ENCODE measurements around the gene PLEKHJ1.

PLEKHJ1 gene

DNA sequence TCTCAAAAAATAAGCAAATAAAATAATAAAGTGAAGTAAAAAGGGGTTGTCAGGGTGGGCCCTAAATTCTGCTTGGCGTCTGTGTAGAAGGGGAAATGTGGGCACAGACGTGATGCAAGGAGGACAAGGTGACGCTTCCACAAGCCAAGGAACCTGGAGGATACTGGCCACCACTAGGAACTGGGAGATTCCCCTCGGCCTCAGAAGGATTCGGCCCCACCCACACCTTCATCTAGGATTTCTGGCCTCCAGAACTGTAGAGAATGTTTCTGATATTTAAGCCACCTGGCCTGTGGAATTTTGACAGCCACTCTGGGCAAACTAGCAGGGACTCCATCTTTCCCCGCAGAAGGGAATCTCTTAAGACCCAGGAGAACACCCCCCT is 1.1 kb downstream of the PLEKHJ1 start:
- no peak for DNase-seq

DNA sequence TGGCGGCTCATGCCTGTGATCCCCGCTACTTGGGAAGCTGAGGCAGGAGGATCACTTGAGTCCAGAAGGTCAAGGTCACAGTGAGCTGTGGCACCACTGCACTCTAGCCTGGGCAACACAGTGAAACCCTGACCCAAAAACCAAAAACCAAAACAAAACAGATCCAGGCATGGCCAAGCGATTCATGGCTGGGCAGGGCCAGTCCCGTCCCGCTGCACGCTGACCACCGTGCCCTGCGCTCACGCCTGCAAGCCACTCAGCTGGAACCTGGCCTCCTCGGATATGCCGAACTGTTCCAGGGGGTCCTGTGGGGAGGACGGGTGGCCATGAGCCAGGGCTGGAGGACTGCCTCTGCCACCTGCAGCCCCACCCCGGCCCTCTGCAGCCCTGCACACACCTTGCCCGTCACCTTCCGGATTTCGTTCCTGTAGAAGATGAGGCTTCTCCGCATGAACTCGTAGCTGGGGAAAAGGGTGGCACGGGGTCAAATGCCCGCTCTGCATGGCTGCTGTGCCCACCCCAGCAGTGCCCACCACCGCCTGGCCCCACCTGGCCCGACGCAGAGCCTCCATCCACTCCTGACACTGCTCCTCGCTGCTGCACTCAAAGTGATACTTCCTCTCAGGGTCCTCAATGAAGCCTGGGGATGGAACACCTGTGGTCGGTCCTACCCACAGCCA is 2.4 kb downstream of the PLEKHJ1 start:
- DNase-seq = no peak

DNA sequence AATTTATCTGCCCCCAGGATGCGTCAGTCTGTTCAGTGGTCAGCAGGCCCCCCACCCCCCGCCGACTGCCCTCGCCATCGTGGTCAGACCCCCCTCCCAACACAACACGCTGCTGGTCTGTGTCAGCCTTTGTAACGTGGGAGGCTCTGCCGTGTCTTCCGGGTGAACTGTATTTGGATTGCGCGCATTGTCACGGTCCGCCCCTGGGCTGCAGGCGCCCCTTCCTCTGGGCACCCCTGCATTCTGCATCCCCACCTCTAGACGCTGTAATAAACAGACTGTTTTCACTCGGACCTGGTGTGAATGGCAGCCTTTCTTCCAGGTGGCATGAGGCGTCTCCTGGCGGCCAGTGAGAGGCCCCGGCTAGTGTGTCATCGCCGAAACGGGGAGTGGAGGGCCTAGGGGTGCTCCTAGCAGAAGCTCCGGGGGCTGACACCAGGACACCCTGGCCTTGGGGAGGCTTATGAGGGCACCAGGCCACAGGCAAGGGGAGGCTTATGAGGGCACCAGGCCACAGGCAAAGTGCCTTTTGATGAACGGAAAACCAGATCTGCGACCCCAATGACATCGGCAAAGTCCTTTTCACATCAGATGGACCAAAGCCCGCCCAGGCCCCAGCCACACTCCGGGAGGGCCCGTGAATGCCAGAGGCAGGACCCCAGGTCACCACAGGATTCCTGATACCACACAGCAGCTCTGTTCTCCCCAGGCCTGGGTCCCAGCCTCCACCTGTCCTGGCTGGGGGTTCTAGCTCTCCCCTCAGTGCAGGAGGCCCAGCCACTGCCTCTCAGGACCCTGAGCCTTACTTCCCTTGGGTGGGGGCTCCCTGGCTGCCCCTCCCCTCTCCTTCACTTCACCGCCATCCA is 3.6 kb downstream of the PLEKHJ1 start:
- DNase-seq = no peak

DNA sequence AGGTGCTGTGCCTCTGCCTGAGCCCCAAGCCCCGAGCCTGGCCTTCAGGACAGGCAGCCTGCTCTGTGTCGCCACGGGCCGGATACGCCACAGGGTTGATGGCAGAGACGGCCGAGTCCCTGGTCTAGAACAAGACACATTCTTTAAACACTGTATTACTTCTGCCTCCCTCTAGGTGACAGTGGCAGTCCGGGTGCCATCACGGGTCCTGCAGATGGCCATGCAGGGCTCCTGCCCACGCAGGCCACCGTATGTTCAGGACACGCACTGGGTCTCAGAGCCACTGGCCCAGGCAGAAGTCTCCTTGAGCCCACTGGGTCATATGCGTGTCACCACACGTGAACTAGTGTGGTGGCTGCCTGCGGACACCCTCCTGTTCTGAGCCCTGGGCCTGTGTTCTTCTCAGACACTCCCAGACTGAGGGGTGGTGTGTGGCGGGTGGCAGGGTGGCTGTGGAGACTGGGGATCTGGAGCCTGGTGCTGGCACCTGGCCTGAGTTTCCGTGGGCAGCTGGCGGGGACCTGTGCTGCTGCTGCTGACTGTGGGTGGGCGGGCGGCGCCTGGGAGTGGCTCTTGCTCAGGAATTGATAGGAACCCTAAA is 4.4 kb downstream of the PLEKHJ1 start:
- DNase-seq = no peak

DNA sequence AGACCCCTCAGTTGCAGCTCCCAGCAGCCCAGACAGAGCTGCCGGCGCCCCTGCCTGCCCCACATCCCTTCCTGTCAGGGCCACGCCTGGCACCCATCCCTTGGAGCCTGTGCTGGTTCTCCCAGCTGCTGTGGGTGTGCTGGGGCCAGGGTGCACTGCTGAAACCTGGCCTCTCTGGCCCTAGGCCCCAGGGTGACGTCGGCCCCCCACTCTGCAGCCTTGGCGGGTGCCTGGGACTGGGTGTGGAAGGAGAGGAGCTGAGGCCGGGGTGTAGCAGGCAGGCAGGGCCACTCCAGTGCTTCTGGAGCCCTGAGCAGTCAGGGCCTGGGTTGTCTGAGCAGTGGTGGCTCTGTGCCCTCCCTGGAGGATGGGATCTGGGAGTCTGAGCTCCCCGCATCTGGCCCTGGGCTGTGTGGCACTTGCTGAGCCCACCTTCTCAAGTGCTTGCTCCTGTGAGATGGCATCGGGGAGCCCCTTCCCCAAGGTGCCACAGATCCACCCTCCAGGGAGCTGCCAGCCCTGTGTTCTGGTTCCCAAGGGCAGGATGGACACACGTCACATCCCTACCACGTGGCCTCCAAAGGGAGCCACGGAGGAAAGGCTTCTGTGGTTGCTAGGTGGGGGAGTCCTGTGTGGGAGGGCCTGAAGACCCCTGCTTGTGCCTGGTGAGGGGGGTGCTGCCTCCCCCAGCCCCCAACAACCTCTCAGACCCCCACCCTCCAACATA is 5.2 kb downstream of the PLEKHJ1 start:
- DNase-seq = no peak

DNA sequence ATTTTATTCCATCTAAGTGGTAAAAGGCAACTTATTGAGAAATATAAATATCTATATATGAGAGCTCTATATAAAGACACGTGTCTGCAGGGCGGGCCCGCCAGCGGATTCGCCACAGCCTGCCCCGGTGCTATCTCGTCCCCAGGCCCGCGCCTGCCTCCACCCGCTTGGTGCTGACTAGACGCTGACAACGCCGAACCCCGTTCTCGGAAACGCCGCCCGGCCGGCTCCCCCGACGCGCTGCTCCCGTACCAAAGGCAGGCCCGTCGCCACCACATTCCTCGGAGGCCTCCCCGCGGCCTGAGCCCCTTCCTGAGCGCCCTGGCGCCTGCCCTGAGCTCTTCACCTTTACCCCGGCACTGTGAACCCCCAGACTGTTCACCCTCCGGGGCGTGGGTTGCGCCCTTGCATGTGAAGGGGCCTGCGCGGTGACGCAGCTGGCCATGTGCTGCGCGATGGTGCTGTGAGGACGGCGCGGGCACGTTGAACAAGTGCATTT is 6.0 kb downstream of the PLEKHJ1 start:
- DNase-seq = no peak

DNA sequence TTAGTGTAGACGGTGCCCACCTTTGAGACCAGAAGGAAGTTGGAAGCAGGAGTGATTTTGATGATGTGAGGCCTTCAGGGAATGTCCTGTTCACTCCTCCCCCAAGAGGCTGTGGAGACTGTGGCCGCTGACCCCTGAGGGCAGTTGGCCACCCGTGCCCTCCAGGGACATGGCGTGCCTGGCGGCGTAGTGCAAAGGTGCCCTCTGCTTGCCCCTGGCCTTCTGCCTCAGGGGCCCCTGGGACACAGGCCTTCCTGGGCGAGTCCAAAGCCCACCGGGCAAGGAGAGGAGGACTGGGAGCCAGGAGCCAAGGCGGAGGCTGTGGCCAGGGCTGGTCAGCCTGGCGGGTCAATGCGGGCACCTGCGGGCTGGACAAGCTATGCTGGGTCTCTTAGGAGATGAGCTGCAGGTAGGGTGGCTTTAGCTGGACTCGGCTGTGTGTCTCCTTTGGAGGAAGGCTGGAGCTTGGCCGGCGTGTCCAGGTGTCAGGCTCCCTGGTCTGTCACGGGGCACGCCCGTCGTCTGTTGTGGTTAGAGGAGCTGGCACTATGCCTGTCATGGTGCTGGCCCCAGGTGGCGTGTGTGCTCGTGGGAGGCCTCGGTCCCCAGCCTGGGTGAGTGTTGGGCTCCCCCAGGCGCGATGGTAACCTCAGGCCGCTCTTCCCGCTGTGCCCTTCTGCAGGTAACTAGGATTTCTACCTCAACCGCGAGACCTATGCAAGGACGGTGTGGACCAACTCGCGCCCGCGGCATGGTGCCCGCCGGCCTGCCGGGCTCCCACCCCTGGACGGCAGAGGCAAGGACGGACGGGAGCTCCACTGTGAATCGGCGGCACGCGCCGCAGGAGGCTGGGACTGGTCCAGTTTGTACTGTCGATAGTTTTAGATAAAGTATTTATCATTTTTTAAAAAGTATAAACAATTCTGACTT is 6.8 kb downstream of the PLEKHJ1 start:
- DNase-seq = no peak

DNA sequence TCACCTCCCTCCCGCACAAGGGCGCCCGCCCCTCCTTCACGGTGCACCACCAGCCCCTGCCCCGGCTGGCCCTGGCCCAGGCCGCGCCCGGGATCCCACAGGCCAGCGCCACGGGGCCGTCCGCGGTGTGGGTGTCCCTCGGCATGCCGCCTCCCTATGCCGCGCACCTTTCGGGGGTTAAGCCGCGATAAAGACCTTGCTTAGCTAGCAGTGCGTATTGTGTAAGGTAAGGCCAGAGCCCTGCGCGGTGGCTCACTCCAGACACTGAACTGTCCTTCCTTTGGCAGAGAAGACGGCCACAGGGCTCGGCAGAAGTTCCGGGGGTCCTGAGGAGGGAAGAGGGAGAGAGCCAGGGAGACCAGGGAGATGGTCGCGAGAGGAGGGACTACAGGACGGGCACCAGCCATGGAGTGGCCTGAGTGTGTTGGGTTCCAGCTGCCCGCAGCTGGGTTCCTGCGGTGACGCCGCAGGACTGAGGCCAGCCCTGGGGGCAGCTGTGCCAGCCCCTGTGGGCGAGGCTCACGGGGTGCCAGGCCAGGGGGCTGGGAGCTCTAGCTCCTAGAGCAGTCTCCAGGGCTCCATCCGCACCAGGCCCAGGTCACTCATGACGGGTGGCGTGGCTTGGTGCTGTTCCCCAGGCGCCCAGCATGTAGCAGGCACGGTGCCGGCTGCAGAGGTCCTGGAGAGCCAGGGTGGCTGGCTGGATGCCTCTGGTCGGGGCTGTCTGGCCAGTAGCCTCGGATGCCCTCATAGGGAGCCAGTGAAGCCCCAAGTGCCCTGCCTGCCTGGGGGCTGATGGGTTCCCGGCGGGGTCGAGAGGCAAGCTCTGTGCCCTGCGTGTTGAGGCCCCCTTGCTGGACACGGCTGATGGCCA is 7.7 kb downstream of the PLEKHJ1 start:
- DNase-seq = no peak

DNA sequence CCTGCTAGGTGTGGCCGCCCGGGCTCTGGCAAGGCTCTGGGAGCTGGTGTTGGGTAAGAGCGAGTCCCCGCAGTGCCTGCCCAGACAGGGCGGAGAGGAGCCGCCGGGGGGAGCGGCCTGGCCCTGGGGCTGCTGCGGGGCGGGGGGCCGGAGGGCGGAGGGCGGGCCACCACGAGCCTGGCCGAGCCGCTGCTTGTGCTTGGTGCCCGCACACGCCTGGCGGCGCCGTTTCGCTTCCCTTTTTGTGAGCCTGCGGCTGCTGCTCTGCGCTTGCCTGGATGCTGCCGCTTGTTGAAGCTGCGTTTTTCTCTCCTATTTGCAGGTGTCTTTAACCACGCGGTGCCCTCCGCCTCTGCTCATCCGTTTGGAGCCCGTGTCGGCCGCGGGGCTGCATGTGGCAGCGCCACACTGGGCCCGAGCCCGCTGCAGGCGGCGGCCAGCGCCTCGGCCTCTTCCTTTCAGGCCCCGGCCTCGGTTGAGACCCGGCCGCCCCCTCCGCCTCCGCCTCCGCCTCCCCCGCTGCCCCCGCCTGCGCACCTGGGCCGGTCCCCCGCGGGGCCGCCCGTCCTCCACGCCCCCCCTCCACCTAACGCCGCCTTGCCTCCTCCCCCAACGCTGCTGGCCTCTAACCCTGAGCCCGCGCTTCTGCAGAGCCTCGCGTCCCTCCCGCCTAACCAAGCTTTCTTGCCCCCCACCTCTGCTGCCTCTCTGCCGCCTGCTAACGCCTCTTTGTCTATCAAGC is 8.5 kb downstream of the PLEKHJ1 start:
- DNase-seq = no peak

DNA sequence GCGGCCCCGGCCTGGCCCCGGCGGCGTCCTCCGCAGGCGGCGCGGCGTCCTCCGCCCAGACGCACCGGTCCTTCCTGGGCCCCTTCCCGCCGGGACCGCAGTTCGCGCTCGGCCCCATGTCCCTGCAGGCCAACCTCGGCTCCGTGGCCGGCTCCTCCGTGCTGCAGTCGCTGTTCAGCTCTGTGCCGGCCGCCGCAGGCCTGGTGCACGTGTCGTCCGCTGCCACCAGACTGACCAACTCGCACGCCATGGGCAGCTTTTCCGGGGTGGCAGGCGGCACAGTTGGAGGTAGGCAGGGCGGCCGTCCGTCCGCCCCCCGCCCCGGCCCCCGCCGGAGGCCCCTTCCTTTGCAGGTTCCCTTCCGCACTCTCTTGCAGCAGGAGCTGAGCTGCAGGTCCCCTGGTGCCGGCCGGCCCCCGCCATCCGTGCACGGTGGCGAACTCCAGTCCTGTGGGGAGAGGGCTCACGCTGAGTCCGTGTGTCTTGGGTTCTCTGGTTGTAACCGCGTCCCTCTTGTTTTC is 9.2 kb downstream of the PLEKHJ1 start:
- DNase-seq = no peak

DNA sequence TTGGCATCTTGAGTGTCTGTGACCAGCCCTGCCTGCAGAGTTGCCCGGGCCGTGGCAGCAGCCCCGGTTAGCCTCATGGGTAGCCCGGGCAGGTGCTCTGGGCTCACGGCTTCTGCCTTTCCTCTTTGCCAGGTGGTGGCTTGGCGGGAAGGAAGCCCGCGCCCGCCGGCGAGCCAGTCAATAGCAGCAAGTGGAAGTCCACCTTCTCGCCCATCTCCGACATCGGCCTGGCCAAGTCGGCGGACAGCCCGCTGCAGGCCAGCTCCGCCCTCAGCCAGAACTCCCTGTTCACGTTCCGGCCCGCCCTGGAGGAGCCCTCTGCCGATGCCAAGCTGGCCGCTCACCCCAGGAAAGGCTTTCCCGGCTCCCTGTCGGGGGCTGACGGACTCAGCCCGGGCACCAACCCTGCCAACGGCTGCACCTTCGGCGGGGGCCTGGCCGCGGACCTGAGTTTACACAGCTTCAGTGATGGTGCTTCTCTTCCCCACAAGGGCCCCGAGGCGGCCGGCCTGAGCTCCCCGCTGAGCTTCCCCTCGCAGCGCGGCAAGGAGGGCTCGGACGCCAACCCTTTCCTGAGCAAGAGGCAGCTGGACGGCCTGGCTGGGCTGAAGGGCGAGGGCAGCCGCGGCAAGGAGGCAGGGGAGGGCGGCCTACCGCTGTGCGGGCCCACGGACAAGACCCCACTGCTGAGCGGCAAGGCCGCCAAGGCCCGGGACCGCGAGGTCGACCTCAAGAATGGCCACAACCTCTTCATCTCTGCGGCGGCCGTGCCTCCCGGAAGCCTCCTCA is 9.9 kb downstream of the PLEKHJ1 start:
- DNase-seq = no peak

DNA sequence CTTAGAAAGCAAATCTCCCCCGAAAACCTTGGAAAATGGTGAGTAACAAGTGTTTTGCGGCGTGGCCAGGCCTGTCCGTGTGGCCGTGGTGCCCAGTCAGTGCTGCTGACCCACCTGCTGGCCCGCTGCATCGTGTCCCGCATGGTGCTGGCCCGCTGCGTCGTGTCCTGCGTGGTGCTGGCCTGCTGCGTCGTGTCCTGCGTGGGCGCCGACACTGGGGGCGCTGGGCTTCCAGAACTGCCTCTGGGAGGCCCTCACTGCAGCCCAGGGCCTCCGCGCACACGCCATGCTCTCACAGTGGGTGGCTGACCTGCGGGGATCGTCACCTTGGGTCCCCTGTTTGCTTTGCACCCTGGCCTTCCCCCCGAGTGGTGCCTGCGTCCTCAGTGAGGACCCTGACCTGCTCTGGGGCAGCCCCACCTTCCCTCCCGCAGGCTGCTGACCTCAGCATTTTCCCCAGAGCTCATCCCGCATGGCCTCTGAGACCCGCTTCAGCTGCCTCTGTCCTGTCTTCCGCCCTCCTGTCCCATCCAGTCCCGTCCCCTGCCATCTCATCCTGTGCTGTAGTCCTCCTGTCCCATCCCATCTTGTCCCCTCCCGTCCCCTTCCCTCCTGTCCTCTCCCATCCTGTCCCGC is 10.6 kb downstream of the PLEKHJ1 start:
- DNase-seq = no peak

DNA sequence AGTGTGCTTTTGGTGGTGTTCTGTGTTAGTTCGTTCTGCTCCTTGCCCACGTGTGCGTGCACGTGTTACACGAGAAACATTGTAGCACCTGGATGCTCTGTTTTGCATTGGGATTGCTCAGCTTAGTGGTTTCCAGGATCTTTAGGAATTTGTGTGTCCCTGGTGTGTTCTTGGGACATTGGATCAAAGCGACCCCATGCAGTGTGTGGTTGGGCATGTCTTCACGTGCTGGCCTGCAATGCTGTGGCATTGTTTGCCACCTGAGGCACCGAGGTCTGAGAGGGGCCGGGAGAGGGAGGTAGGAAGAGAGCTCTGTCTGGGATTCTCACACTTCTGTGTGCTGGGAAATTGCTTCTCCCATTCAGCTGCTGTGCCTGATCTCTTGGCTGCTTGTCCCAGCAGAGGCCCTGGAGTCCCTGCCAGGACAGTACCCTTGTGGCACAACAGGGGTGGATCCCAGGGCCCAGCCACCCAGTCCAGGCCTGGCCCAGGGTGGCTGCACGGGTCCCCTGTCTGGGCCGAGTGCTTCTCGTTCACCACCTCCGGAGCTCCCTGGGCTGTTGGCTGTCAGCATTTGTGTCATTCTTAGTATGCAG is 11.3 kb downstream of the PLEKHJ1 start:
- no peak for DNase-seq

DNA sequence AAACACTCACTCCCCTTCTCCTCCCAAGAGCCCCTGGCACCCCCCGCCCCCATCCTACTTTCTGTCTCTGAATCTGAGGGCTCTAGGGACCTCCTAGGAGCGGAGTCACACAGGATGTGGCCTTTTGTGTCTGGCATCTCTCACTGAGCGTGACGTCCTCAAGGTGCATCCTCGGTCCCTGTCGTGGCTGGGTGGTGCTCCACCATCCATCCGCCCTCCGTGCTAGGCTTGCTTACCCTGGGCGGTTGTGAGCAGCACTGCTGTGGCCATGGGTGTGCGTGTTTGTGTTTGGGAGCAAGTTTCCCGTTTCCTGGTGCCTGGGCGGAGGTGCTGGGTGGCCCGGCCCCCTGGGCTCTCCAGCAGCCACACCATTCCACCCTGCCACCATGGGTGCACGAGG is 12.2 kb downstream of the PLEKHJ1 start:
- no peak for DNase-seq

DNA sequence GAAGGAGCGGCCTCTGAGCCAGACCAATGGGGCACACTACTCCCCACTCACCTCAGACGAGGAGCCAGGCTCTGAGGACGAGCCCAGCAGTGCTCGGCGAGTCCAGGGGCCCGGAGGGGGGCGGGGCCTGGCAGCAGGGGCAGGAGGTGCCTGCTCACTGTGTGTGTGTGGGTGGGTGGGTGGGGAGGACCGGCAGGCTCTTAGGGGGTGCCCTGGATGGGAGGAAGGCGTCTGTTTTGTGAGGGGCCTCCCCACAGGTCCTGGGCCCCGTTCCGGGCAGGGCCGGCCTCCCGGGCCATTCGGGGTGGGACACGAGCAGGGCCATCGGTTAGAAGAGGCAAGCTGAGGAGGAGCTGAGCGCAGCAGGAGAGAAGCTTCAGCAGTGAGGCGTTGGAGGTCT is 12.7 kb downstream of the PLEKHJ1 start:
- DNase-seq = no peak

DNA sequence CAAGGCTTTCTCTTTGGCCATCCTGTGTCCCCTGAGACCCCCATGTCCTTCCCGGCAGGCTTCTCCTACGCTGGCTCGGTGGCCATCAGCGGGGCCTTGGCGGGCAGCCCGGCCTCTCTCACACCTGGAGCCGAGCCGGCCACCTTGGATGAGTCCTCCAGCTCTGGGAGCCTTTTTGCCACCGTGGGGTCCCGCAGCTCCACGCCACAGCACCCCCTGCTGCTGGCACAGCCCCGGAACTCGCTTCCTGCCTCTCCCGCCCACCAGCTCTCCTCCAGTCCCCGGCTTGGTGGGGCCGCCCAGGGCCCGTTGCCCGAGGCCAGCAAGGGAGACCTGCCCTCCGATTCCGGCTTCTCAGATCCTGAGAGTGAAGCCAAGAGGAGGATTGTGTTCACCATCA is 14.2 kb downstream of the PLEKHJ1 start:
- no peak for DNase-seq

DNA sequence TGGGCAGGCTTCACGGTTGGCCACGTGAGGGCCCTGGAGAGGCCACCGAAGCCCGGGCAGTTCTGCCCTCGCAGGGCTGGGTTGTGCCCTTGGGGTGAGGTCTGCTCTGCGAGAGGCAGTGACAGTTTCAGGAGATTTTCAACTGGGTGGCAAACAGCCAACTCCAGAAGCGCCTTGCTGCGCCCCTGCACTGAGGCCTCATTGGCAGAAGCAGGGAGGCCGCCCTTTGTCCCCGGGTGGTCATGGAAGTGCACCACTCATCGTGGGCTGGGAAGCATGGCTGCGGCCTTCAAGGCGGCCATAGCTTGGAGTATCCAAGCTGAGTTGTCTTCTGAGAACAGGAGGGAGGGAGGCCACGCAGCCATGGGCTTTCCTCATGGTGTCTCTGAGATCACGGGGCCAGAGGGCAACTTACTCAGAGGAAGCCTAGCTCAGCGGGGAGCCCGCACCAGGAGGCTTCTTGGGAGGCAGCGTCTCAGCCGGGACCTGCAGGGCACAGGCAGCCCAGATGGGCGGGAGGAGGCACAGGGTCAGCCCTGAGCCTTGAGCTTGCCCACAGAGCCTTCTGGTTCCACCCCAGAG is 14.8 kb downstream of the PLEKHJ1 start:
- no peak for DNase-seq

DNA sequence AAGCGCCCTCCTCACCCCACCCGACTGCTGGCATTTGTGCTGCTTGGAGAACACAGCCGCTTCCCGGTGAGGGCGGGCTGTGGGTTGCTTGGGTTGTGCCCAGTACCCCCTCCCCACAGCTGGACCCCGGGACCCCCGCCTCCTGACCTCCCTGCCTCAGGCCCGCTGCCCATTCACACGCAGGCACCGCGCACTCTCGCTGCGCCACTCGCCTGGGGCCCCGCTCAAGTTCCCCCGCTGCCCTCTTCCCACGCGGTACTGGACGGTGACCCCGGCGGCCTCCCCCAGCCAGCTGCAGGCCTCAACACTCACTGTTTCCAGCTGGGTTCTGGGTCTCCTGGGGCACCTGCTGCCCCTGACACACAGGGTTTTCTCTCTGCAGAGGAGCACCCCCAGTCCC is 16.4 kb downstream of the PLEKHJ1 start:
- no peak for DNase-seq

Data from fibroblast of skin of back (primary cell).